GM04503 (cell line): ENCODE measurements around the gene NF2.

ENCODE experiments used
- DNase-seq: peaks from one replicate; pipeline ENCODE4 v3.0.0-alpha.2; 2012; ENCODE audit warnings: low read depth

The NF2 gene

DNA sequence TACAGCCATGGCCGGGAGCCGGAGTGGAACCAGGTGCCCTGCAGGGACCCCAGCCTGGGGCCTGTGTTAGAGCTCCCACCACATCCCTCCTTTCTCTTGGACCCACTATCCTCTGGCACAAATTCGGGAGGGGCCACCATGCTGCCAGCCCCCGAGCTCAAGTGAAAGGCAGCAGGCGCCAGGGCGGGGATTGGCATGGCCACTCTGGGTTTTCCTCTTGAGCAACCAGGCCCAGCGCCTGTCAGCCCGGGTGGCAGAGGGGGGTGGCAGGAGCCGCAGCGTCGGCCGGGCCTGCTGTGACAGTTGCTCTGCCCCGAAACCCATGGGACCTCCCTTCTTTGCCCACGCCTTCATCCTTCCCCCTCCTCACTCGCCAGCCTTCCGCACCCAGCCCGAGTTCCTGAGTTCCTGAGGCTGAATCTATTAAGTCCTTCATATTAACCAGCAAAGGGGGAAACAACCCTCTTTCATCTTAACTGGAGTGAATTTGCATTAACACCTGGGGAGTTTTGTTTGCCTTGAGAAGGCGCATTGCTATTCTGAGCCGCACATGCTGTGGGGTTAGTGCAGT, 99.6 kb downstream of the NF2 start:
- no peak for DNase-seq

DNA sequence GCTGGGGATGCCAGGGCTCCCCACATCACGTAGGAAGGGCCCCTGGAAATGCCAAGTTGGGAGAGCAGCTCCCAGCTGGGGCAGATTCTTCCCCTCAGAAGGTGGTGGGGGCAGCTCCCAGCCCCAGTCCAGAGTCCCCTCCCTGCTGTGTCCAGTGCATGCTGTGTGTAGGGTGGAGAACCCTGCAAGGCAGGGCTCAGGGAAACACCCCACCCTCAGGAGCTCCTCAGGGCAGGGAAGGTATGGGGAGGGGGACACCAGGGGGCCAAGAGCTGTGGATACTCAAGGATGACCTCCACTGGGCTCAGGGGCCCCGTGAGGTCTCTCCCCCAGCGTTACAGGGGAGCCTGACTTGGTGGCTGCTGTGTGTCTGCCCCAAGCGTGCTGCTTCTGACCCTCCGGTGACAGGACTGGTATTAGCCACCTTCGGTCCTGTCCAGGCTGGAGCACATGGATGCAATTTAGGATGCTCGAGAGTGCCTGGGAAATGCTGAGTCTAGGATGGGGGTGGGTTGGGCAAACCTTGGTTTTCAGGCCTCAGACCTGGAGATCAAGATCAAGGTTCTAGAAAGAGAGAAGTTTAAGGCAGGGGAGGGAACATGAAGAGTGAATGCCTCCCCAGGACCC, 100.2 kb downstream of the NF2 start:
- no peak for DNase-seq

DNA sequence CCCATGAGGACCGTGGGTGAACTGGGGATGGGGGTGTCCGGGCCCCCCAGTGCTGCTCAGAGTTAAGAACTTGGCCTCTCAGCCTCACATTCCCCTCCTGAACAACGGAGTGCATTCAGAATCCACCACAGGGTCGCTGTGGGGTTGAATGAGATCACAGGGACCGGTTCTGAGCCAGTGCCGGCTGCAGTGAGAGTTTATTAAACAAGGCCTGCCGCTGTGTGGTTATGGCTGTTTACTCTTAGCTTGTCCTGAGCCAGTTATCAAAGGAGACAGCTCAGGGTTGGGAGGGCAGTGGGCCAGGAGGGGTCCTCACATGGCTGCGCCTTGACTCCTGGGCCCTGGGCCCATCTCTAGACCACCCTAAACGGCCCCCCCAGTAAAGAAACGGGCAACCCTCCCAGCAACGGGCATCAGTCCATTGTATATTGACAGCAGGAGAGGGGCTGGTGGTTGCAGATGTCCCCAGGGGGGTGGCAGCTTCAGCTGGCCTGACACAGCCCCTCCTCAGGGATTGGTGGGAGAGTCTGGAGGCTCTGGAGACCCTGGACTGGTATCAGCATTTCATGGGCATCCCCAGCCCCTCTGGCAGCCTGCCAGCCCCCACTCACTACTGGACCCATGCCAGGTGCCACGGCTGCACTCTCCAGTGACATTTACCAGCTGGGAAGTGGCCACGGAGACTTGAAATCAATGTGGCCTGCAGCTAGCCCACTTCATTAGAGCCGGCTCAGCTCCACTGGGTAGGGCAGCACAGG, 101.3 kb downstream of the NF2 start:
- no peak for DNase-seq

DNA sequence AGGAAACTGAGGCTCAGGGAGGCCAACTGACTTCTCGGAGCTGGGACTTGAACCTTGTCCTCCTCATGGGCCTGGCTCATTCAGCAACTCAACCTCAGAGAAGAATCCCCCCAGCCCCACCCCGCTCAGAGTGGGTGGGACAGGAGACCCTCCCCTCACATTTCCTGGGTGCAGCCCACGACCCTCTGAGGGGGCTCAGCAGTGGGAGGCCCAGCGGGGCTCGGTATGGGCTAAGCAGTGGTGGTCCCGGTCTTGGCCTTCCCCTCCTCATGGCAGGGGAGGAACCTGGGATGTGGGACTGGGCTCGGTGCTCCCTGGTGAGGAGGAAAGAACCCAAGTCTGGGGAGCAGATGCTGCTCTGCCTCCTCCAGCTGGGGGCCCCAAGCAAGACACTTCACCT, 102.2 kb downstream of the NF2 start:
- DNase-seq: no peak

DNA sequence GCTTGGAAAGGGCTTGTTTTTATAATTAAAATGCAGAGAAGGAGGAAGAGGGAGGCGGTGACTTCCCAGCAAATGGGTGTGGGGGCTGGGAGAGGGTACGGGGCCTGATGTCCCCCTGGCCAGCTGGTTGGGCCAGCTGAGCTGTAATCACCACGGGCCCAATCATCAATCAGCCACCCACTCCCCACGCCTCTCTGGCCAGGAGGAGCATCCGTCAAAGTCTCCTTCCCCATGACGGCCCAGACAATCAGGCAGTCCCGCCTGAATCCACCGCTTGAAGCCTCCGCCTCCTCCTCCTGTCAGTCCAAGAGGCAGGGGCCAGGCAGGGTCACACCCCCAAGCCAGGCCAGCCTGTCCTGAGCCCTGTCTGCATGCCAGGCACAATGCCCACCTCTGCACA, 103.1 kb downstream of the NF2 start:
- DNase-seq: no peak

DNA sequence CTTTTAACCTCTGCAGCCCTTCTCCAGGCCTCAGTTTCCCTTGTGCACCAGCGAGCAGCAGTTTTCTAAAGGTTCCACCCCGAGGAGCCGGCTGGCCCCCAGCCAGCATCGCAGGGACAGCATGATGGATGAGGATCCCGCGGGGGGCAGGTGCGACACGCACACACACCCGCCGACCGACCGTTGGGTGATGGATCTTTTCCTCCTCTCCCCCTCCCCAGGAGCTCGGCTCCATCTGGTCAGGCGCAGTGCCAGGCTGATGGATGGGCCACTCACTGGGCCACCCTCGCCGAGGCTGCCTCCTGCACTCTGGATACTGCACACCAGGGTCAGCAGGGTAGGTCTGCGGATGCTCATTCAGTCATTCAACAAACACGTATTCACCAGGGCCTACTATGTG, 103.6 kb downstream of the NF2 start:
- no peak for DNase-seq

DNA sequence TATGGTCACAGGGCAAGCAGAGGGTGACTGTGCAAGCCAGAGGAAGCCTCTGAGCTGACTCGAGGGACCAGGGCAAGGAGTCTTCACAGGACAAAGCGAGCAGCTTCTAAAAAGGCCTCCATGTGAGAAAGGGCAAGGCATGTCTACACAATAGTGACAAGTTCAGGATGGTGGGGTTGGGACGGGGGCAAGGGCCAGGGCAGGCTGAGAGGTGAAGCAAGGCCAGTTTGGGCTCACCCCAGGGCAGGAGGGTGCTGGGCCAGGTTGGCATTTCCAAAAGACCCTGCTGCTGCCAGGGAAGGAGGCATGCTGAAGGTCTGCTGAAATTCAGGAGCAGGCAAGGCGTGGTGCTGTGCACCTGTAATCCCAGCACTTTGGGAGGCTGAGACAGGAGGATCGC, 104.0 kb downstream of the NF2 start:
- DNase-seq: no peak

DNA sequence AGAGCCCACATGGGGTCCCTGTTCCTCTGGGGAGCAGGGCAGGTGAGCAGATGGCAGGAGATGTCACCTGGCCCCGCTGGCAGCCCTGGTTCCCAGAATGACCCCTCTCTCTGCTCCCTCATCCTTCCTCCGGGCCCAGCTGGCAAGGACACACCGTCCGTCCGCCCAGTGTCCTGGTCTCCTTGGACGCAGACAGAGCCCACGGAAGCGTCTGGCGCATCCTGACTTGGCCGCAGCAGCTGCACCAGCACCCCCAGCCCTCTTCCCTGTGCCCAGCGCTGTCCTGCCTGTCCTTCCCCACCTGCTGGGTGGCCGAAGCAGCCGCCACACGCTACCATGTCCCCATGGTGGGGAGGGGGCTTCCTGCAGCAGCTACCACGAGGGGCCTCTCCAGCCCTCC, 106.8 kb downstream of the NF2 start:
- no peak for DNase-seq

DNA sequence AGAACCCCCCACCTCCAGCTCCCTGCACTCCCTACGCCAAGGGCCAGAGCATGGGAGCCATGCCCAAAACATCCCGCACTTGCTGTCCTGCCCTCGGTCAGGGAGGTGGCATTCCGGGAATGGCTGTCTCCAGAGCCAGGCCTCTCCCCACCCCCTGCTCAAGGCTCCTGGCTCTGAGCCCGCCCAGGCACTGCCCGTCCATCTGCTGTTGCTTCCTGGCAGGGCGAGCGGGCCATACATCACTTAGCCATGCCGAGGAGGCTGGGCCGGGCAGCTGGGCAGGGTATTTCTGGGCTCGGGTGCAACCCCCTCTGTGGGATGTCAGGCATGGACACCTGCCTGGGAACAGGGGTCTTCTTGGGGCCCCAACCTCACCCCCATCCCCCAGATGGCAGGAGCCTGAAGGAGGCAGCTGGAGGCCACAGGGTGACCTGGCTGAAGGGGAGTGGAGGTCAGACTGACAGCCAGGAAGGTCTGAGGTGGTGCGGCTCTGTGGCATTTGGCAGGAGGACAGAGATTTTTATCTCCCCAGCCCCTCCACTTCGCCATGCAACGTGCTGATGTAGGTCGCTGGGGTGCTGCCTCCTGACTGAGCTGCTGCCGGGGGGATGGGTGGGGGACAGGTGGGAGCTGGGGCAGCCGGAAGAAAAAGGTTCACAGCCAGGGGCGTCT, 107.6 kb downstream of the NF2 start:
- no peak for DNase-seq

DNA sequence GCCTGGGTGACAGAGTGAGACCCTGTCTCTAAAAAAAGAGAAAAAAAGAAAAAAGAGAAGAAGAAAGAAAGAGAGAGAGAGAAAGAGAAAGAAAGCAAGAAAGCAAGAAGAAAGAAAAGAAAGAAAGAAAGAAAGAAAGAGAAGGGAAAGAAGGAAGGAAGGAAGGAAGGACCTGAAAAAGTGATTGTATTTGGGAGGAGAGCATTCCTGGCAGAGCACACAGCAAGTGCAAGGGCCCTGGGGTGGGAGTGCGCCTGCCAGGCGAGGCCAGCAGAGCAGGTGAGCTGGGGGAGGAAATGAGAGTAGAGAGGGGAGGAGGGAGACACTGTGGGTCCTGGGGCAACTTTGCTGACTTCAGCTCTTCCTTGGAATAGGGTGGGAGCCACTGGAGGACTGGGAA, 108.7 kb downstream of the NF2 start:
- no peak for DNase-seq

DNA sequence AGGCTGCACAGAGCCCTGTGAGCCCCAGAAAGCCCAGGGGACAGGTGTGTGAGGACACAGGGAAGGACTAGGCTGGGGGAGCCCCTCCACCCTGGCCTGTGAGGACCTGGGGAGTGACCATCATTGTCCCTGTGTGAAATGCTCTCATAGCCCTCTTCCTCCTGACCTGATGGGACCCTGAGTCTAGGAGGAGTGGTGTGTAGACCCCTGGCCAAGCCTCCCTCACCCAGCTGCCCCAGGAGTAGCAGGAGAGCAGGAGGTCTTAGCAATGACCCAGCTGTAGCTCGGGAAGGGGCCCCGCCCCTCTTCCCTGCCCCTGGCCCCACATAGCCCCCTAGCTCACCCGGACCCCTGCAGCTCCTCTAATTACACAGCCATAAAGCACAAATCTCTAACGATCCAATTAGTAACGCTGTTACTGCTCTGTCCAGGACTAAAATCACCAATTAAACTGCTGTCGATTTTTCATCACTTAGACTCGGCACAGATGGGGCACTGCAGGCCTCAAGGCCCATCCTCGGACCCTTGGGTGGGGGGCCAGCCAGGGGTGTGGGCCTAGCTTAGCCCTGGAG, 109.8 kb downstream of the NF2 start:
- no peak for DNase-seq

DNA sequence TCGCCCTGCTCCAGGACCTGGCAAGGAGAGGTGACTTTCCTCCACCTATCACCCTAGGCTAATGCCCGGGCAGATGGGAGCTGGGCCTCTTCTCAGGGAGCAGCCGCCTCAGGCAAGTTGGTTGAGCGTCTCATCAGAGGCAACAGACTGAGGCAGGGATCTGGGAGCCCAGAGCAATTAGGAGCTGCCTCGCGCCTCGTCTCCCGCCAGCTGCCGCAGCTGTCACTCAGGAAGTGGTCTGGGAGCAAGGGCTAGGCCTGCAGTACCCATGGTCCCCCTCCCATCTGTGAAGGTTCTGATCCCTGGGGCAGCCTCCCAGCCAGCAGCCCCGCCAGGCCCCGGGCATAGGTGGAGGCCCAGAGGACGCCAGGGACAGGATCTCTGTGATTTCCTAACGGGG, 111.8 kb downstream of the NF2 start:
- no peak for DNase-seq

DNA sequence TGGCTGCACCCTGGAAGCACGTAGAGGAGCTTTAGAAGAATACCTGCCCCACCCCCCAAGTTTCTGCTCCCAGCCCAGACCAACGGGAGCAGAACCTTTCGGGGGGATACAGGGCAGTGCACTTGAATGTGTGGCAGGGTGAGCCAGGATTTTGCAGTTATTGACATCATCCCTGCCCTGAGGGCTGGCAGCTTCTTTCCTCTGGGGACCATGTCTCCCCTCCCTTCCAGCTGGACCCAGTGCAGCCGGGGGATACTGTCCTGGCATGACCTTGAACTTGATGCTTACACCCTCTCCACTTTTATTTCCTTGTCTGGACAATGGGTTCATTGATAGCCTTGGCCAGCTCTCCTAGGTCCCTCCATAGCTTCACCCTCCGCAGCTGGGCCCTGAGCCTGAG, 112.3 kb downstream of the NF2 start:
- DNase-seq: no peak

DNA sequence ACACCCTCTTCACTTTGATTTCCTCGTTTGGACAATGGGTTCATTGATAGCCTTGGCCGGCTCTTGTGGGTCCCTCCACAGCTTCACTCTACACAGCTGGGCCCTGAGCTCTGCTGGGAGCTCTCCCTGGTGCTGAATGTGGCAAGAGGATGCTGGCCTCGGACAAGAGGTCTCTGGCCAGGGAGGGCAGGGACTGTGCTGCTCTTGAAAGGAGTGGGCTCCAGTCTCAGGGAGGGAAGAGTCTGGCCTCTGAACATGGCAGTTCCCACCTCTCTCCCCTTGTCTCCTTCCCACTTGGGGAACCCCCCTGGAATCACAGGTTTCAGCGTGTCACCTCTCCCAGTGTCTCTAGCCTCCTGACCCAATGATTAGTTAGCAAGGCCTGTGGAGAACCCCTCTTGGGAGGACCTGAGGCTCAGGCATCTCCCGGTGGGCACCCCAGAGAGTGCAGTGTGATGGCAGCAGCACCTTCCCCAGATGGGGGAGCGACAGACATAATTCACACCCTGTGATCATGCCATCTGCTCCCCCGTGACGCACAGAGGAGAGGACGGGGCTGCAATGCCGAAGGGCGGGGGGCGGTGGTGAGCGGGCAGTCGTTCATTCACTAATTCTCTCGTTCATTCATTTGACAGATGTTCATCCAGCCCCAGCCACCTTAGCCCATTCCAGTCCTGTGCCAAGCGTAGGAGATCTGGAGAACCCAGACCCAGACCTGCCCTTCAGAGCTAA, 113.5 kb downstream of the NF2 start:
- DNase-seq: peak; percentile 21

DNA sequence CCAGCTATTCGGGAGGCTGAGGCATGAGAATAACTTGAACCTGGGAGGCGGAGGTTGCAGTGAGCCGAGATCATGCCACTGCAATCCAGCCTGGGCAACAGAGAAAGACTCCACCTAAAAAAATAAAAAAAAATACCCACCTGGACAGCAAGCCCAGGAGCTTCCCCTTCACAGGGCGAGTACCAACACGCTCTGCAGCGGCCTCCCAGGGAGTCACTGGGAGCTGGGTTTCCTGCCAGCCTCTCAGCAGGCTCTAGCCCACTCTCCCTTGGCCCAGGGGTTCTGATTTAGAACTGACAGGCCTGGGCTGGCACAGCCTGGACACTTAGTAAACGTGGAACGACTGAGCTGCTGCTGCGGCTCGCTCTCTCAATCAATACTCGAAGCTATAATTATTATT, 114.4 kb downstream of the NF2 start:
- no peak for DNase-seq

DNA sequence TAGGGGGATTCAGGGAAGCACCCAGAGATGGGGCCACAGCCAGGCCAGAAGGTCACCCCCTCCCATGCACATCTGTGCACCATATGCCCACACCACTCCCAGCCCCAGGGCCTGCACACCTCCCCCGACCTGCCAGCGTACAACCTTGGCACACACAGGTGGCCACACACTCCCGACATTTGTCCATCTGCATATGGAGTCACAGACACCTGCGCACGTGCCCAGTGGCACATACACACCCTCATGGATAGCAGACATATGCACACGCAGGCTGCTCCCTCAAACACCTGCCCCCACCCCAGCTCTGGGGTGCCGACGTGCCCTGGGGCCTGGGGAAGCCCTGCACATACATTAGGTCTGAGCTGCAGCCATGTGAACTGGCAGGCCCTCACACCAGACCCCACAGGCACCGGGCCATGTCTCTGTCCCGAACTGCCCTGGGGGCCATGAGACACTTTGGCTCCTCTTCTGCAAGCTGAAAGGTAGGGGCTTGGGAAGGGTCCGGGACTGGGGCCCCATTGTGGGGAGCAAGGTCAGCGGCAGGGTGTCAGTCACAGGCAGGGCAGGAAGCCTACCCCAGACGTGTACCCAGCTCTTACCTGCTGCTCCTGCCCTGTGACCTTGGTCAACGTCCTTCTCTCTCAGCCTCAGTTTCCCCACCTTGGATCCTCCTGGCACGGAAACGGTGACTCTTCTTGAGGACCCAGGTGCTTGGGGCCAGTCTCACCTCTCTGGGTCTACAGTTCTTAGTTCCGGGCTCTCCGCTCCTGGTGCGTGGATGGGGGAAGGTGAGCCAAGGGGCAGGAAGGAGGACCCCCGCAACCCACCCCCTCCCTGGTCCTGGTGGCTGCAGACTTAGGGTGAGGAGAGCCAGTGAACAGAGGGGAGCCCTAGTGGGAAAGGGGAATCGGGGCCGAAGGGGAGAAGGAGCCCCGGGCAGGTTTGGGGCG, 115.8 kb downstream of the NF2 start:
- DNase-seq: no peak

DNA sequence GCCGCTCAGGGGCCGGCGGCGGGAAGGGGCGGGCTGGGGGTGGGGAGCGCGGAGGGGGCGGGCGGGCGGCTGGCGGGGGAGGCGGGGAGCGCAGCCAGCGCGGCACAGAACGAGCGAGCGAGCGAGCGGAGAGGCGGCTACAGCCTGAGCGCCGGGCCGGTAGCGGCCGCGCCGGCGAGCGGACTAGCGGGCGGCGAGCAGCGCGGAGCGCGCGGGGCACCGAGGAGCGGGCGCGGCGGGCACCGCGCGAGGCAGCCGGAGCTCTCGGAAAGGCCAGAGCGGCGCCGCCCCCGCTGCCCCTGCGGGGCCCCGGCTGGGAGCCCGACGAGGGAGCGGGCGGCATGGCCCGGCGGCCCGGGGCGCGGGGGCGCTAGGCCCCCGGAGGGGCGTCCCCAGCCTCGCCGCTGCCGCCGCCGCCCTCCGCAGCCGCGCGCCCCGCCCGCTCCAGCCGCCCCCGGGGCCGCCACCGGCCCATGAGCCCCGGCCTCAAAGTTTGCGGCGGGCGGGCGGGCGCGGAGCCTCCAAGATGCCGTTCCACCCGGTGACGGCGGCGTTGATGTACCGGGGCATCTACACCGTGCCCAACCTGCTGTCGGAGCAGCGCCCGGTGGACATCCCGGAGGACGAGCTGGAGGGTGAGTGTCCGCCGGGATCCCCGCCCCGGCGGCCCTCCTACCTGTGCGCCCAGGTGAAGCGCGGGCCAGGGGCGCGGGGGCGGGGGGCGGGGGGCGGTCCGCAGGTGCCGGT, 116.6 kb downstream of the NF2 start, which contains the start of gene CABP7:
Gene CABP7 (plus strand): TSS at position 105 of the 747 bp plus-strand sequence. CDS start 422 bp downstream, at position 527.
- DNase-seq: no peak

DNA sequence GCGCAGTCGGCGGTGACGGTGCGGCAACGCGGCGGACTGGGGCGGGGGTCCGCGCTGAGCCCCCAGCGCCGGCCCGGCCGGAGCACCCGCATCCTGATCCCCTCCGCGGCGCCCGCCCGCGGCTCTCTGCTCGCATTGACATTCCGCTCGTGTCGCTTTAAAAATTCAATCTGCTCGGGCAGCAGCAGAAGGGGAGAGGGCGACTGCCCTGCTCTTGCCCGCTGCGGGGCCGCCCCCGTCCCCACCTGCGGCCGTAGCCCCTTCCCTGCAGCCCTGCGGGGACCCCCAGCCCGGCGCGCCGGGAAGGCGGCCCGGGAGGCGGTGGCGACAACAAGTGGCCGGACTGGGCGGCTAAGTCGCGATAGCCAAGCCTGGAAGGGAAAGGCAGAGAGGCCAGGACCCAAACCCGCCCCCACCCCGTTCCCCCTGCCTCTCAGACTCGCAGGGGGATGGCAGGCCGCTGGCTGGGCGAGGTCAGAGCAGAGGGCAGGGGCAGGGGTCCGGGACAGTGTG, 117.4 kb downstream of the NF2 start:
- no peak for DNase-seq

DNA sequence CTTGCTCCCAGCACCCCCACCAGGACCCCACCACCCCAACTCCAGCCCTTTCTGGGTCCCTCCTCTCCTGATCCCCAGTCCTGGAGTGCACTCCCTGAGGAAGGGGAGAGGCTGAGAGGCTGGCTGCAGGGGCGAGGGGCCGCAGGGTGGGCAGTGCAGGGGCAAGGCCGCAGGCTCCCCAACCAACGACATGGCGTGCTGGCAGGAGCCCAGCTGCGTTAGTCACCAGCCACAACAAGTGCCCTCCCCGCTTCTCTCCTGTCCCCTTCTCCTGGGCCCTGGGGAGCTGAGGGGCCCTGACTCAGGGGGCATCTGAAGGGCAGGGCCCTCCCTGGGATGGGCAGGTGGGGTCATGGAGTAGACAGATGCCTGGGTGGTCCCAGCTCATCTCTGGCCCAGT, 118.7 kb downstream of the NF2 start:
- no peak for DNase-seq

DNA sequence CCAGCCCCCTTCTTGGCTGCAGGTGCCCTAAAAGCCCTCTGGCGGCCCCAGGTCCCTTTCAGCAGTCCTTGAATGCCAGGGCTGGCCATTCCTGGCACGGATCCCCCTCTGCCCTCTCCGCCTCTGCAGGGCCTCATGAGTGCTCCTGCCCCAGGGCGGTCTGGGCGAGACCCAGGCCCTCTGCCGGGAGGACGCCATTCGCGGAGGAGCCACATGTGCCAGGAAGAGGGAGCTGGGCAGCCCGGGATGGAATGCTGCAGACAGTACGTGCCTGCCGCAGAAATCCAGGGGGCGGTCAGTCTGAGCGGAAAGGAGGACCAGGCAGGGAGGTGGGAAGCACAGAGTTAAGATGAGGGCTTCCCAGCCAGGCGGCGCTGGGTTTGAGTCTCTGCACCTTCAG, 119.2 kb downstream of the NF2 start:
- no peak for DNase-seq
